Stimulated activated CD8-positive, alpha-beta memory T cell treated with anti-CD3 and anti-CD28 coated beads, Interleukin-7, amount 100 ng/mL, for 48 hours (primary cell): ENCODE data around the gene KRTAP1-3.
"Not testable (repeated sequence)": the region's sequence is repeated elsewhere in the genome, so short reads cannot be mapped to it uniquely, and the experiment has no call there.

Experiments
- DNase-seq, 2 donors: peaks; one replicate each; pipeline ENCODE4 v3.0.0-alpha.2; 2020; ENCODE audit warnings: low read depth in 1 of 2; ENCODE audit errors: extremely low read depth in 1 of 2

Gene KRTAP1-3

DNA sequence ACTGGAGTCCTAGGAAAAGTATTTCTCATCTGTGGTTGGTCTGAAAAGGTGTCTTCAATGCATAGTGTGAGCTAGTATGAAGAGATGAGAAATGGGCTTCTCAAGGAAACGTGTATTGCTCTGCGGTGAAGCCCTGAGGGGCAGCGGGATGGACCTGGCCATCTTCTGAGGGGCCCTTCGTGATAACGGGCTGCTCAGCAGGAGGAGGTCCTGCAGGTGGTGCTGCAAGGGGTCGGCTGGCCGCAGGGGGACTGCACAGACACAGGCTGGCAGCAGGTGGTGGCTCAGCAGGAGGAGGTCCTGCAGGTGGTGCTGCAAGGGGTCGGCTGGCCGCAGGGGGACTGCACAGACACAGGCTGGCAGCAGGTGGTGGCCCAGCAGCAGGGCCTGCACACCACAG, 19.9 kb upstream of the KRTAP1-3 start:
- not testable (repeated sequence) for DNase-seq

DNA sequence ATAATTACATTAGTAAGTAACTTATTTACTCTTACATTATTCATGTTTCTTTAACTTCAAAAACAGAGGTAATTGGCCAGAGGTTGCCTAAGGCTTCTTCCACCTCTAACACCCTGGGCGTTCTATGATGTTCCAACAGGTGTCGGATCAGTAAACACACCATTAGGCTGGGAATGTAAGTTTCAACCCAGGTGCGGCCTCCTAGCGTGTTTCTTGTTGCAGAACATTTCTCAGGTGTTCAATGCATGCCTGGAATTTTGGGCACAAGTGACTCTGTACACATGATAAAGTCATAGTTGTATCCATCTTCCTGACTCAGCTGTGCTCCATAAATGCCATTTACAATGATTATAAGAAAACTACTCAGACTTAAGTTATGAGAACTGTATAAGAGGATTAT, 19.4 kb upstream of the KRTAP1-3 start:
- DNase-seq, result no peak

DNA sequence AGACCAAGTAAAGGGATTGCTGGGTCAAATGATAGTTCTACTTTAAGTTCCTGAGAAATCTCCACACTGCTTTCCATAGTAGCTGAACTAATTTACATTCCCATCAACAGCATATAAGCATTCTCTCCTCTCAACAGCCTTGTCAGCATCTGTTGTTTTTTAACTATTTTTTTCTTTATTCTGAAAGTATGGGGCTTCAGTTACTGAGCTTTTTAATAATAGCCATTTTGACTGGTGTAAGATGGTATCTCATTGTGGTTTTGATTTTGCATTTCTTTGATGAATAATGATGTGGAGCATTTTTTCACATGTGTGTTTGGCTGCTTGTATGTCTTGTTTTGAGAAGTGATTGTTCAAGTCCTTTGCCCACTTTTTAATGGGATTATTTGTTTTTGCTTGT, 17.9 kb upstream of the KRTAP1-3 start:
- DNase-seq, result no peak

DNA sequence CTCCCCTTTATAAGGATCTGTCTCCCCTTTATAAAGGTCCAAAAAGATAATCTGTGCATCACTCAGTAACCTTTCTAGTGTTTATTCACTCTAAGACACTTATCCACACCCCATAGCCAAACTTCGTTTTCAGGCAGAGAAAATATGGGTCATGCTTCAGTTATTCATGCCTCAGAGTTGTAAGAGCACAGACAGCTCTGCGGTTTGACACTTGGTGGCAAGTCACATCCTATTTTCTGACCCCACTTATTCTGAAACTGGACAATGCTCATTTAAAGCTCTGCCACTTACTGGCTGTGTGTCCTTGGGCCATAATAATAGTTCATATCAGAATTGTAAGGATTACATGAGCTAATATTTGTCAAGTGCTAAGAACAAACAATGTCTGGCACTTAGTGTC, 14.4 kb upstream of the KRTAP1-3 start:
- DNase-seq, result no peak

DNA sequence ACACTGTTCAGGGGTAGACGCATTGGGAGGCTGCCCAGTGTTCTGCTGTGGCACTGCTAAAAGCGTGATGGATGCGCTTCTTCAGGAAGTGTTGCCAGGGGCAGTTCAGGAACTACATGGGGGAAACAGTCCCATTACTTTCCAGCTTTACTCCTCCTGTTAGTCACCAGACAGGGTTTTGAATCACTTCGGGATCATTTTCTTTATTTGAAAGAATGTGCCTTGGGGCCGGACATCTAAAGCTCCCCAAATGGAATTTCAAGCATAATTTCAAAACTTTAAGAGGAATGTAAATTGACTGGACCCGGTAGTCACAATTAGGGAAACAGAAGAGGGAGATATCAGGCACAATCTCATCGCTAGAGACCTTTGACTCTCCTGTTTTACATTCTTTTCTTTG, 13.8 kb upstream of the KRTAP1-3 start:
- no peak for DNase-seq

DNA sequence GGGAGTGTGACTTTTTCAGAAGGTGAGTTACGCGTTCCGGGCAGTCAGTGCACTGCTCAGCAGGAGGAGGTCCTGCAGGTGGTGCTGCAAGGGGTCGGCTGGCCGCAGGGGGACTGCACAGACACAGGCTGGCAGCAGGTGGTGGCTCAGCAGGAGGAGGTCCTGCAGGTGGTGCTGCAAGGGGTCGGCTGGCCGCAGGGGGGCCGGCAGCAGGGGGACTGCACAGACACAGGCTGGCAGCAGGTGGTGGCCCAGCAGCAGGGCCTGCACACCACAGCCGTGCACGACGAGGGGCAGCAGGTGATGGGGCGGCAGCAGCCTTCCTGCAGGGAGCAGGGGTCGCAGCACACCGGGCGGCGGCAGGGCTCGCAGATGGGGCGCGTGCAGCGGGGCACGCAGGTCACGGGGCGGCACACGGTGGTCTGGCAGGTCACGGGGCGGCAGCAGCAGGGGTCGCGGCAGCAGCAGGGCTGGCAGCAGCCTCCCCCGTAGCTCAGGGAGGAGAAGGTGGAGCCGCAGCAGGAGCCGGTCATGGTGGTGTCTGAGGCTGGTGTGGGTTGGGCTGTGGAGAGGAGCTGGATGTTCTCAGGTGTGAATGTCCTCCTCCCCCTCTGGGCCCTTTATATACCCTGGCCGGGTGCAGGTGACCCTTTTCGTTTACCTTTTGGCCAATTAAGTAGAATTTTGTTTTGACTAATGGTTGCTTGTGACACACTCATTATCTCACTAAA, 12.2 kb upstream of the KRTAP1-3 start, which contains the start of gene KRTAP2-1:
Gene KRTAP2-1, minus strand, starts transcription at position 582 of the 731 bp plus-strand sequence. Its CDS starts 49 bp downstream, at position 533.
- DNase-seq, result not testable (repeated sequence)

DNA sequence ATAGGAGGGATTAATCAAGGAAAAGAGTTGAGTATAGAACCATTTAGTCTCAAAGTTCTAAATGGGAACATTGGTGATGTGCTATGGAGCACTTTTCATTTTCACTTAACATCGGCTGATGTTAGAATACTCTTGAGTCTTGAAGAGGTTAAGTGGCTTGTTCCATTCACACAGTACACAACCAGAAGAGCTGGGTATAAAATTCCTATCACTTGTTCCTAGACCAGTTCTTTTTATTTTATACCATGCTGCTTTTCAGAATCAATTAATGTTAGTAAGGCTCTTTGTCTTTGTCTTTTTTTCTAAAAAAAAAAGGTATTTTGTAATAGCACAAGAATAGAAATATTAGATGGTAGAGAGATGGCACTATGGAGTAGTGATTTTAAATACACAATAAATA, 8.3 kb upstream of the KRTAP1-3 start:
- no peak for DNase-seq

DNA sequence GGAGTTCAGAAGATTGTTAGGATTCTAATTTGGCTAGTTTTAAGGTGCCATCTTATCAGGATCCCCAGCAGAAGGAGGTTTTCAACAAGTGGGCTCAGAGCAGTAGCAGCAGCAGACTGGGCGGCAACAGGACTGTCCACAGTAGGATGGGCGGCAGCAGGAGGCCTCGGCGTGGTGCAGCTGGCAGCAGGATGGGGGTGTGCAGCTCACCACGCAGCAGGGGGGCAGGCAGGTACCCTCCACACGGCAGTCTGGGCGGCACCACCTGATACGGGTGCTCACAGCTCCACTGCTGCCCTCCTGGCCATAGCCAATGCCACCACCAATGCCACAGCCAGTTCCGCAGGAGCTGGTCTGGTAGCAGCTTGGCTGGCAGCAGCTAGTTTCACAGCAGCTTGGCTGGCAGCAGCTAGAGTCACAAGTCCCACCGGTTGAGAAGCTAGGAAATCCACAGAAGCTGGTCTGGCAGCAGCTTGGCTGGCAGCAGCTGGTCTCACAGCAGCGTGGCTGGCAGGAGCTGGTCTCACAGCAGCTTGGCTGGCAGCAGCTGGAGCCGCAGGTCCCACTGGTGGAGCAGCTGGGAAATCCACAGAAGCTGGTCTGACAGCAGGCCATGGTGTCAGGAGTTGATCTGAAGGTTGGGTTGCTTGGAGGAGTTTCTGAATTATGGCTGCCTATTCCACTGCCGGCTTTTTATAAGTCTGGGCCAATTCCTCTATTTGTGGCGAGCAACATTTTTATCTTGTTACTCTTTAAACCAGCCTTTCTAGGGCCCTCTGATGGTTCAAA, 6.3 kb upstream of the KRTAP1-3 start, which contains the start of gene KRTAP1-1:
Gene KRTAP1-1, minus strand, starts transcription at position 668 of the 789 bp plus-strand sequence. Its CDS starts 53 bp downstream, at position 615.
- DNase-seq, result not testable (repeated sequence)

DNA sequence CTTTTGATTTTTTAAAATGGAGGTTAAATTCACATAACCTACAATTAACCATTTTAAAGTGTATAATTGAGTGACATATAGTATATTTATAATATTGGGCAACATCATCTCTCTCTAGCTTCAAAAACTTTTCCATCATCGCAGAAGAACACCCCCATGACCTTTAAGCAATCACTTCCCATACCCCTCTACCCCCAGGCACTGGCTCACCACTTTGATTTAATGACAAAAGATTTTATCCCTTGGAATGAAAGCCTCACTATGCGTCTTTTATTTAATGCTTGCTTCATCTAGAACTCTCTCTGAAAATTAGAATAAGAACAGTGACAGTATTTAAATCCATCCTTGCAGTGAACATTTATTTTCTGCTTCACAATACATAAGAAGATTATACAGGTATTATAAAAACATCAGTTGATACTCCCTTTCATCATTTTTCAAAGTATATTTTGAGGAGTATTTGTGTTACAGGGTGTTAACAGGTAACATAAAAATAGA, 3.2 kb upstream of the KRTAP1-3 start:
- no peak for DNase-seq

DNA sequence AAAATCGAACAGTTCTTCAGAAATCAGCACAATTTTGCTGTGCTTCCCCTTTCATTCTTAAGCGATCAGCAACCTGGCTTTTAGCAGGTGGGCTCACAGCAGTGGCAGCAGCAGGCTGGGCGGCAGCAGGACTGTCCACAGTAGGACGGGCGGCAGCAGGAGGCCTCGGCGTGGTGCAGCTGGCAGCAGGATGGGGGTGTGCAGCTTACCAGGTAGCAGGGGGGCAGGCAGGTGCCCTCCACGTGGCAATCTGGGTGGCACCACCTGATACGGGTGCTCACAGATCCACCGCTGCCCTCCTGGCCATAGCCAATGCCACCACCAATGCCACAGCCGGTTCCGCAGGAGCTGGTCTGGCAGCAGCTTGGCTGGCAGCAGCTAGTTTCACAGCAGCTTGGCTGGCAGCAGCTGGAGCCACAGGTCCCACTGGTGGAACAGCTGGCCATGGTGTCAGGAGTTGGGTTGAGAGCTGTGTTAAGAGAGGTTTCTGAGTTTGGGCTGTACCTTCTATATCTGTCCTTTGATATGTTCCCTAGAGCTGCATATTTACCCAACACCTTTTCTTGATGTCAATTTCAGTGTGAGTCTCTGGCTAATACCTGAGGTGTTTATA, 4.9 kb downstream of the KRTAP1-3 start, which contains the start of gene KRTAP1-4:
Gene KRTAP1-4, minus strand, starts transcription at position 563 of the 613 bp plus-strand sequence. Its CDS starts 117 bp downstream, at position 446.
- DNase-seq, result no peak

DNA sequence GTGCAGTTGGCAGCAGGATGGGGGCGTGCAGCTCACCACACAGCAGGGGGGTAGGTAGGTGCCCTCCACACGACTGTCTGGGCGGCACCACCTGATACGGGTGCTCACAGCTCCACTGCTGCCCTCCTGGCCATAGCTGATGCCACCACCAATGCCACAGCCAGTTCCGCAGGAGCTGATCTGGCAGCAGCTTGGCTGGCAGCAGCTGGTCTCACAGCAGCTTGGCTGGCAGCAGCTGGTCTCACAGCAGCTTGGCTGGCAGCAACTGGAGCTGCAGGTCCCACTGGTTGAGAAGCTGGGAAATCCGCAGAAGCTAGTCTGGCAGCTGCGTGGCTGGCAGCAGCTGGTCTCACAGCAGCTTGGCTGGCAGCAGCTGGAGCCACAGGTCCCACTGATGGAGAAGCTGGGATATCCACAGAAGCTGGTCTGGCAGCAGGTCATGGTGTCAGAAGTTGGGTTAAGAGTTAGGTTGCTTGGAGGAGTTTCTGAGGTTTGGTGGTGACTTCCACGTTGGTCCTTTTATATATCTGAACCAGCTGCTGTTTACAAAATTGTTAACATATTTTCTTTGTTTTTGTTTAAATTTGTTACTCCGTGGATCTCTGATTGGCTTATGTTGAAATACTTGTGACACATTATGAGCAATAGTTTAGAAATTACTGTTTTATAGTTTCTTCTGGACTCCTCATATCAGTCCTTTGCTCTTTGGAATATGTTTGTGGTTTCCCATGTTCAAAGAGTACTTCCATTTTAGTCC, 7.8 kb downstream of the KRTAP1-3 start, which contains the start of gene KRTAP1-5:
Gene KRTAP1-5, minus strand, starts transcription at position 494 of the 757 bp plus-strand sequence. Its CDS starts 53 bp downstream, at position 441.
- no peak for DNase-seq

DNA sequence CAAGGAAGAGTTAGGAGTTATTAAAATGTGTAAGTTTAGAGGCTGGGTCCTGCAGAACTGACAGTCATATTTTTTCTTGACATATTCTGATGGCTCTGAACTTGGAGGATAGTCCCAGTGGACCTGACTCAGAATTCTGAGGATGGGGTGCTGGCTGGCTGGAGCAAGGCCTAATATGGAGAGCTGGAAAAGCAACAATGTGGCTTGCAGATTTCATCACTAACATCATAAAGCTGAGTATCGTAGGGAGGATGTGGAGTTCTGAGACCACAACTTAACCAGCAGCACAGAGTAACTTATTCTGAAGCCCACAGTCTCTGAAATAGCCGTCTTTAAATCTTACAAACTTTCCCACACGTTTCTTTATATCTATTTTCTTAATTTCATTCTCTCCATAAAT, 10.0 kb downstream of the KRTAP1-3 start:
- DNase-seq, result no peak

DNA sequence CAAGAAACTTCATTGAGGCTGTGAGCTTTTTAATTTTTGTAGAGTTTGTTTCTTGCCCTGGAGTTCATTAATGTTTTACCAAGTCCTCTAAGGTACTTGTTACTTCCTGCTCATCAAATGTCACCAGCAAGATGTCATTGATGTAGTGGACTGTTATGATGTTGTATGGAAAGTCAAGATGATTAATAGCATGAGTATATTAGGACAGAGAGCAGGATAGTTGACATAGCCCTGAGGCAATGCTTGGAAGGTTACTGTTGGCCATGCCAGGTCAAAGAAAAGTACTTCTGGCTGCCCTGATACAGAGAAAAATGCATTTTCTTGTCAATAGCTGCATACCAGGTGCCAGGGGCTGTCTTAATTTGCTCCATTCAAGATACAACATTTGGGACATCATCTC, 14.3 kb downstream of the KRTAP1-3 start:
- DNase-seq, result no peak

DNA sequence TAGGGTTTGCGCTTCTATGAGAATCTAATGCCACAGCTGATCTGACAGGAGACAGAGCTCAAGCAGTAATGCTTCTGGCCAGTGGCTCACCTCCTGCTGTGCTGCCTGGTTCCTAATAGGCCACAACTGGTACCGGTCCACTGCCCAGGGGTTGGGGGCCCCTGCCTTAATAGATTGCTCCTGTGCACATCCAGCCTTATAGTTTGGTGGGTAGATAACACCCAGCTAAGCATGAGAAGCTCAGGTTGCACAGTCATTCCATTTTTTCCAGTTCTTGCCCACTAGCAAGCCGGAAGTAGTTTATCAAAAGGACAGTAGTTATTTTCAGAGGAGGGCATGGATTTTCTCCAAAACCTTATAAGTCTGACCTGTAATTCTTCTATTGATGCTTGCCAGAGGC, 15.3 kb downstream of the KRTAP1-3 start:
- DNase-seq, result no peak

DNA sequence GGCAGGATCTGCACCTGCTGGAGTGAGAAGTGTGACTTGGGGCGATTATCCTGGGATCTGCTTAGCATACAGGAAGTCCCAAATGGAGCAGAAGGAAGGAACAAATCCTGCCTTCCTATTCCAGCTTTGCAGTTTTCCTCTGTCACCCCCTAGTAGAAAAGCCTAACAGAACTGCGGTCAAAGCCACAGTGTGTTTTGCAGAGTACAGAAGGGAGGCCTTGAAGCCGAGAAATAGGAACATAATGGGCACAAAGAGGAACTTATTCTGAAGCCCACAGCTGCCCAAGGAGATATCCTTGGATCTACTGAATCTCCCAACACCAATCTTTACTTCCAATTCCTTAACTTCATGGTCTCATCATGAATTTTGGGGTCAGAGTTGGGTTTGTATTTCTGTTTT, 16.1 kb downstream of the KRTAP1-3 start:
- DNase-seq, result no peak

DNA sequence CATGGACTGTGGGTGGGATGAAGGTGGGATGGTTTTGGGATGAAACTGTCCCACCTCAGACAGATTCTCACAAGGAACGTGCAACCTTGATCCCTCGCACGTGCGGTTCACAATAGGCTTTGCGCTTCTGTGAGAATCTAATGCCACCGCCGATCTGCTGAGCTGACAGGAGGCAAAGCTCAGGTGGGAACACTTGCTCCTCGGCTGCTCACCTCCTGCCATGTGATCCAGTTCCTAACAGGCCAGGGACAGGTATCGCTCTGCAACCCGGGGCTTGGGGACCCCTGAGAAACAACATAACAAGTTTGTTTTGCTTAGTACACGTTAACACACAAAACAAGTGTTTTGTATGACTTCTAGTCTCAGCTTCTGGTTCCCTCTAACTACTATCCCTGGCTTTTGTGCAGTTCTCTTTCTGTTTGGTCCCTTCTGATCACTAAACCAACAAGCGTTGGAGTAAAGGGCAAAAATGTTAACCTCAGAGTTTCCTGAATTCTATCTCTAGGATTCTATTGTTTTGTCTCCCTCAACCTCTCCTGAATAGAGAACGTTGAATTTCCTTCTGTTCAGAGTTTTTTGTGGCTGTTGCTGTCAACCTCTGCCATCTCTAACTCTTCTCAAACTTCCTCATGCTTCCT, 18.0 kb downstream of the KRTAP1-3 start:
- DNase-seq, result no peak

DNA sequence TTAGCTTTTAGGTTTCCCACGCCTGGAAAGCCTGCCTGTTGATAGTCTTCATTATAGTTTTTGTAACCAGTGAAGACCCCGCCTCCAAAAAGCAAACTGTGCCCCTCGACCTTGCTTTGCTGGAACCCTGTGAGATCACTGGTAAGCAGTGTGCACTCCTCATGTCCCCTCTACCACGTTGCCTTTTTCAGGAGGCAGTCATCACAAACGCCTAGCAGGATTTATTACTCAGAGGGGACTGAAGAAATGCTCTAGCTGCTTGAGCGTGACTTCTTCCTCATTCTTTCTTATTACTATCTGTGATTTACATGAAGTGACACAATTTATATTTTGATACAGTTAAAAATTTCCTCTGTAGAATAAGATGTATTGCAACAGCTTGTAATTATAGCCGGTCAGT, 19.2 kb downstream of the KRTAP1-3 start:
- DNase-seq, result no peak

DNA sequence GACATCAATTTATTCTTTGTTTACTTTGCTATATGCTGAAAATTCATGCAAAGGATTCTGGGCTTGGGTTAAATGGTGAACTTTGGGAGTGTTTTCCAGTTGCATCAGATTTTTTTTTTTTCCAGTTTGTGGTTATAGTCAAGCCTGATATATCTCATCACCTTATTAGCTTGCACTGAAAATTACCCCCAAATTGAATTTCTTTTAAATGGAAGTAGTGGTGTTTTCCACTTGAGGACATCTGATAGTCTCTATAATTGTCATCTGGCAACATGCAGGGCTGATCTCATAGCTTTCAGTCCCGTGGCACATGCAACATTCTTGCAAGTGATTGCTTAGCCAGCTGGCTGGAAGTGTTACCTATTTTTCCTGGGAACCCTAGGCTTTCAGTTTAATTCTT, 21.1 kb downstream of the KRTAP1-3 start:
- no peak for DNase-seq

DNA sequence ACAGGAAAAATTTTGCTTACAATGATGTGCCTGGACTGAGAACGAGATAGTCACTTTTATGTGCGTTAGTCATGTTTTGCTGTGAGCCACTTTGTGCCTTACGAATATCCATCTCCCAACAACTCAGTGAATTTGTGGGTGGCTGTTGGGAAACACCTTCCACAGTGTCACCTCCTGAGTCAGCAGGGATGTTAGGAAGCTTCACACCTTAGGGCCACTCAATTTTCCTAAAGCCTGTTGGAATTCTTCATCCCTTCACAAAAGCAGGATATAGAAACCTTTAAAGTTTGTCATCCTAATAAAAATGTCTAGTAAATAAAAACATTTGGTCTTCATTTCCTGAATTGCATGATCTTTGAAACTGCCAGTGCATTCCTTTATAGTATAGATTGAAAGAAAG, 21.5 kb downstream of the KRTAP1-3 start:
- DNase-seq, result no peak
